Fibroblast of lung (primary cell): ENCODE data around the gene VWA5B1.

ENCODE experiments used
- CTCF ChIP-seq, 2 donors: IDR thresholded peaks in 1 of 2; conservative IDR thresholded peaks in 1 of 2; 1 replicate in 1 of 2; 2 replicates in 1 of 2; pipeline ENCODE4 v1.5.1; 2011 to 2012; ENCODE audit warnings: low read length in 2 of 2, control low read depth in 1 of 2, inconsistent platforms in 1 of 2, low read depth in 1 of 2, mild to moderate bottlenecking in 1 of 2
- EZH2 ChIP-seq: IDR thresholded peaks from 2 replicates; pipeline ENCODE4 v1.5.1; 2012; ENCODE audit warnings: low read length, control low read depth, mild to moderate bottlenecking; ENCODE audit errors: missing control alignments

- no peak for TF ChIP-seq CTCF (conservative IDR thresholded peaks at IDR 0.05 in 1 of 2, IDR thresholded peaks at IDR 0.05 in 1 of 2; ENCODE audit: low read depth in 1 of 2, low read length in 2 of 2)
- TF ChIP-seq EZH2: no peak
Observed at GRCh38 chr1:20322825-20323612, 32.3 kb downstream of the VWA5B1 start.
